Skin of body (tissue), 2 donors: Measurements from ENCODE around the gene GNG13. TPM values are rescaled to one million over a fixed set of nuclear protein-coding genes. Genes with fewer than 3 reads are reported as not detected.

Experiments
- DNase-seq: peaks from one replicate; lab custom pipeline; 2025; lab: John Stamatoyannopoulos, UW
- total RNA-seq: library from RNA; depleted of rRNA; stranded (reverse); fragments of >200 nt; gene quantifications from one replicate; pipeline ENCODE4 v1.2.3, GENCODE V29; 2014

GNG13 gene
- total RNA-seq, 1 donor from 2014 or later = not detected

GRCh38 chr16:794853-795466 is 5.6 kb downstream of the GNG13 start:
- DNase-seq = no peak

DNA sequence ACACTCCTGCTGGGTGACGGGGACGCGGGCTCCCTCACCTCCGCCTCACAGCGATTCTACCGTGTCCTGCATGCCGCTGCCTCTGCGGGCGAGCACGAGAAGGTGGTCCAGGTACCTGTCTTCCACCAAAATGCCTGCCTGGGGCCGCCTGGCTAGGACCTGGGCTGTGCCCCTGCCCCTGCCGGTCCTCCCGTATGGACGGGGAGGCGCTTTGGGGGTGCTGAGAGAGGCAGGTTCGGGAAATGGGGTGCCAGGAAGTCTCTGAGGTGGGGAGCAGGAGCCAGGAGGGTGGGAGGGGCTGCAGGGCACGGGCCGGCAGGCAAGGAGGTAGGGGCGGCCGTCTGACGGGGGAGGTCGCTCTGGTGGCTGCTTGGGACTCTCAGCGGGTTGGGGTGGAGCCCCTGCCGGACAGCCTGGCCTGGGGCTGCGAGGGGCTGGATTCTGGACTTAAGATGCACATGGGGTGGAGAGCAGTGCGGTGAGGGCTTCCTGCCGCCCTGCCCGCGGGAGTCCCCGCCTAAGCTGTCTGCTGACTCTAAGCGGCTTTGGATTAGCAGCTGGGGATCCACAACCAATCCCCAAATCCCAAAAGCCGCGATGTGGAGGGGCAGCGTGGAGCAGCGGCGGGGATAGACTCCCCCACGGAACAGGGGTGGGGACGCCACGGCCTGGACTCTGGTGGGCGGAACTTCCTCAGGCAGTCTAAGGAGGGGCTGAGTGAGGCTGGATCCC is 6.3 kb downstream of the GNG13 start:
- DNase-seq = no peak

GRCh38 chr16:793414-793813 is 7.1 kb downstream of the GNG13 start:
- no peak for DNase-seq

DNA sequence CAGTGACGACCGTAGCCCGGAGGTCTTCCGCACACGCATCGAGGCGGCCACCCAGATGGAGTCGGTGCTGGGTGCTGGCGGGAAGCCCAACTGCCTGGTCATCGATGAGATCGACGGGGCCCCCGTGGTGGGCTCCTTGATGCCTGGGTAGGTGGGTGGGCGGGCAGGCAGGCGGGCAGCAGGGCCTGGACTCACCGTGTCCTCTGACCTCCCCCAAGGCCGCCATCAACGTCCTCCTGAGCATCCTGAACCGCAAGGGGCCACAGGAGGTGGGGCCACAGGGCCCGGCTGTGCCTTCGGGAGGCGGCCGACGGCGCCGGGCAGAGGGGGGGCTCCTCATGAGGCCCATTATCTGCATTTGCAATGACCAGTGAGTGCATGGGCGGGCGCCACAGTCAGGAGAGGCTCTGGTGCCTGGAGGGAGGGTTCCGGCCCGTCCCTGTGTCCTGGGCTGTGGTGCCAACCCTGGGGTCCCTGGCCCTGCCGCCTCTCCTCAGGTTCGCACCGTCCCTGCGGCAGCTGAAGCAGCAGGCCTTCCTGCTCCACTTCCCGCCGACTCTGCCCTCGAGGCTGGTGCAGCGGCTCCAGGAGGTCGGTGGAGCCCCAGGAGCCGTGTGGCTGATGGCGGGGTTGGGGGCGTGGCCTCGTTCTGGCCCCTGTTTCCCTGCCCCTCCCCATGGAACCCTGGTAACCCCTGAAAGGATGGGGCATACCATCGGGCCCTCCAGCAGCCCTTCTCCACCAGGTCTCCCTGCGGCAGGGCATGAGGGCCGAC is 8.1 kb downstream of the GNG13 start:
- no peak for DNase-seq

DNA sequence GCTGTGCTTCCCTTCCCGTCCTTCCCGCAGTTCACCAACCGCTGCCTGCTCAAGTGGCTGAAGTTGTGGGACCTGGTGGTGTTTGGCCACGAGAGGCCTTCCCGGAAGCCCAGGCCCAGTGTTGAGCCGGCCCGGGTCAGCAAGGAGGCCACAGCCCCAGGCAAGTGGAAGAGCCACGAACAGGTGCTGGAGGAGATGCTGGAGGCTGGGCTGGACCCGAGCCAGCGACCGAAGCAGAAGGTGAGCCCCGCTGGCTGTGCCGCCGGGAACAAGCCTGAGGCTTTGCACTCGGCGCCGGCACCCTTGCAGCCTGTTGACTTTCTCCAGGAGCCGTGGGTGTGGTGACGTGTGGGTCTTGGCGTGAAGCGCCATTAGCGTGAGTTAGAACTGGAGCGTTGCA is 9.4 kb downstream of the GNG13 start:
- DNase-seq = no peak

DNA sequence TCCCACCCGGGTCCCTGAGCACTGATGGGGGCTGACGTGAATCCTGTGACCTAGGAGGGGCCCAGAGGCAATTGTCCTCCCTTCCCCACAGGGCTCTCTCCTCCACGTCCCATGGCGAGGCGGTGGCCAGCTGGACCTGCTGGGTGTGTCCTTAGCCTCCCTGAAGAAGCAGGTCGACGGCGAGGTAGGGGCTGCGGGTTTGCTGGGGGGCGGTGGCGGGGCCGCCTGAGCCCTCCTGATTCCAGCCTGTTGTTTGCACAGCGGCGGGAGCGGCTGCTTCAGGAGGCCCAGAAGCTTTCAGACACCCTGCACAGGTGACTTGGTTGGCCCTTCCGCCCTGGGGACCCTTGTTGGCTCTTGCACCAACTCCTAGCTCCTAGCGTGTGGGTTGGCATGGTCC is 10.4 kb downstream of the GNG13 start:
- no peak for DNase-seq

DNA sequence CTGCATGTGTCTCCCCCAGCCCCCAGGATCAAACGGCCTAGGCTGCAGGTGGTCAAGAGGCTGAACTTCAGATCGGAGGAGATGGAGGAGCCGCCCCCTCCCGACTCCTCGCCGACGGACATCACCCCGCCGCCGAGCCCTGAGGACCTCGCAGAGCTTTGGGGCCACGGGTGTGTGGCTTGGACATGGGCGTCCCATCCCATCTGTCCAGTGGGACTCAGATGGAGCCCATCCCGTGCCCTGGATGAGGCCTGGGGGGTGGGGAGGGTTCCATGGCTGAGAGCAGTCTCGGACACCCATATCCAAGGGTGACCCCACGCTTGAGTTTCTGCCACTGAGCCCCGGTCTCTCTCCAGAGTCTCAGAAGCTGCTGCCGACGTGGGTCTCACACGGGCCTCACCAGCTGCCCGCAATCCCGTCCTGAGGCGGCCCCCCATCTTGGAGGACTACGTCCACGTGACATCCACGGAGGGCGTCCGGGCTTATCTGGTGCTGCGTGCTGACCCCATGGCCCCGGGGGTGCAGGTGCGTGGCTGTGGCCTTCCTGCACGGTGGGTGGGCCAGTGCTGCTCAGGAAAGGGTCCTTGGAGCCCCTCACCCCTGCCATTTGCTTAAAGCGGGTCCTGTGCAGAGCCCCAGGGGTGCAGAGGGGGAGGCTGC is 11.2 kb downstream of the GNG13 start:
- DNase-seq = no peak

- peak; percentile 86 for DNase-seq
These were observed 12.0 kb downstream of the GNG13 start, which contains the start of gene CHTF18 for GRCh38 chr16:788399-789126. CHTF18 (plus strand) TSS chr16:788620; CDS start chr16:788685, 65 bp downstream.

DNA sequence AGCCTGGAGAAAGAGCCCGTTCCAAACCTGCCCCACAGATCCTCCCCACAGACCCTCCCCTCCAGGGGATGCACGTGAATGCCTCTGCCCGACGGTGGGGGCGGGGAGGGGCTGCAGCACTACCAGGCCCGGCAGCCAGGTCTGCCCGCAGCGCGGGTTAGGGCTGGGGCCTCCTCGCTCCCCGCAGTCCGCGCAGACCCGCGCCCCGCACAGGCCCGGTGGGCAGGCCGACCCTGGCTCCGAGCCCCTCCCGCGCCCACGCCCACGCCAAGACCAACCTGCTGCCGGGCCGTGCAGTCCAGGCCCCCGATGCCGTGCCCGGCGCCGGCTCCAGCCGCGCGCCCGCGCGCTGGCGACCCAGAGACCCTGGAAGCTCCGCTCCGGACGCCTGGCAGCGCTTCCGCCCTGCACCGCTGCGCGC is 12.5 kb downstream of the GNG13 start, which contains the start of gene RPUSD1:
RPUSD1 (minus strand) TSS at position 404 of the 421 bp plus-strand sequence. CDS start 644 bp downstream, outside the sequence.
- no peak for DNase-seq

GRCh38 chr16:787321-787966 is 13.1 kb downstream of the GNG13 start:
- no peak for DNase-seq

- DNase-seq = no peak
These were observed 14.7 kb downstream of the GNG13 start for GRCh38 chr16:785563-786535.

DNA sequence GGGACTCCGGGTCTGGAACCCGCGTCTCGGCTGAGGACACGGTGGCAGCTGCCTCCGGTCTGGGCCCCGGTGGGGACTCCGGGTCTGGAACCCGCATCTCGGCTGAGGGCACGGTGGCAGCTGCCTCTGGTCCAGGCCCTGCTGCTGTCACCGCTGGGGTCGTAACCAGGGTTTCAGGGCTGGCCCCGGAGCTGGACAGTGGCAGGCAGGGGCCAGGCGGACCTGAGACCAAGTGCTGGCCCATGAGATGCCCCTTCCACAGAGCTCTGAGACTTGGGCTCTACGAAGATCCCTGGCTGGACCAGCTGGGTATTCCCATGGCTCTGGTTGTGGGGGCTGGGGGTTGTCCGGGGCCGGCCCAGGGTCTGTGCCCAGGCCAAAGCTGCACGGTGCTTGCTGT is 16.1 kb downstream of the GNG13 start:
- DNase-seq = no peak

GRCh38 chr16:783404-784161 is 17.0 kb downstream of the GNG13 start:
- DNase-seq = no peak

GRCh38 chr16:782766-783403 is 17.6 kb downstream of the GNG13 start:
- no peak for DNase-seq

DNA sequence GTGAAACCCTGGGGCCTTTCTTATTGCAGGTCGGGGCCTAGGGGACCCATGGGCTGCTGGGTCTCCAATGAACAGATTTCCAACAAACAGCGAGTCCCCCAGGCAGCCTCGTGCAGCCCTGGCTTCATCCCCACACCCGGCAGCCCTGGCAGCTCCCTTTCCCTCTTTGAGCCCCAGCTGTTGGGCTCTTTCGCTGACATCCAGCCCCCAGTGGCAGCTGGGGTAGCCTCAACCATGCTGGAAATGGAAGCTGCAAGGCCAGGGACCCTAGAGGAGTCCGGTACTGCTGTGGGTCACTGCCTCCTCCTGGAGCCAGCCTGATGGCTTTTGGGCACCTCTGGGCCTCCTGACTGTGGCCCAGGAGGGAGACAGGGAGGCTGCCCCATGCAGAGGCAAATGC is 18.3 kb downstream of the GNG13 start:
- no peak for DNase-seq

GRCh38 chr16:781346-782010 is 19.1 kb downstream of the GNG13 start:
- no peak for DNase-seq

DNA sequence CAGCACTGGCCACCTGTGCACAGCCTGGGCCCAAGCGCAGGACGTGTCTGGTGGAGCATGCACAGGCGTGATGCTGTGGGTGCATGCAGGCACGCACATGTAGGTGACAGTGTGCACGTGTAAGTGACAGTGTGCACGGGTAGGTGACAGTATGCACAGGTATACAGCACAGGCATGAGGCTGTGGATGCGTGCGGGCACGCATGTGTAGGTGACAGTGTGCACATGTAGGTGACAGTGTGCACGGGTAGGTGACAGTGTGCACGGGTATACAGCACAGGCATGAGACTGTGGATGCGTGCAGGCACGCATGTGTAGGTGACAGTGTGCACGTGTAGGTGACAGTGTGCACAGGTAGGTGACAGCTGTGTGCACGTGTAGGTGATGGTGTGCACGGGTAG is 20.2 kb downstream of the GNG13 start:
- no peak for DNase-seq
